HFF-Myc (cell line): ENCODE results near the gene BRAP.
"Not testable (repeated sequence)": the region's sequence is repeated elsewhere in the genome, so short reads cannot be mapped to it uniquely, and the experiment has no call there.

Source experiments
- DNase-seq: peaks from one replicate; pipeline ENCODE4 v3.0.0-alpha.2; 2011; ENCODE audit warnings: low read depth; ENCODE audit errors: extremely low read depth
- H3K4me3 ChIP-seq: replicated peaks from 2 replicates; pipeline ENCODE4 v1.5.1; 2011; ENCODE audit warnings: low read depth, mild to moderate bottlenecking, control low read depth, low read length
- TF ChIP-seq, protein P1 (sequence below): IDR thresholded peaks from 2 replicates; pipeline ENCODE4 v1.5.1; 2012; ENCODE audit warnings: mild to moderate bottlenecking, low read depth, low read length, control low read depth; ENCODE audit errors: missing control alignments

The BRAP gene

DNA sequence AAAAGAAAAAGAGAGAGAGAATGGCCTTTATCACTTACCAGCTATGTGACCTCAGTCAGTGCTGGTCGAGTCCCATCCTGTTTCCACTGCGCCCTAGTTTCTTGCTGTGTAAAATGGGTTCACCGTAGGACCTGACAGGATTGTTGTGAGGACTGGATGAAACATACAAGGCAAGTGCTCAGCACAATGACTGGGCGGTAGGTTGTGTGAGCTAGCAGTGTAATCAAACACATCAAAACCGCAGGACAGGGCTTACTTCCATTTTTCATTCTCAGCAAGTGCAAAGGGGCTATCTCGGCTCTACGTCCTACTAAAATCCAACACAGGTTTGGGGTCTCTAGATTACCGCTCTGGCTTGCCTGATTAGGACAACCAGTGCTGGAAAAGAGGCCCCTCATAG, 50.2 kb downstream of the BRAP start:
- no peak for DNase-seq
- TF ChIP-seq, protein P1, sequence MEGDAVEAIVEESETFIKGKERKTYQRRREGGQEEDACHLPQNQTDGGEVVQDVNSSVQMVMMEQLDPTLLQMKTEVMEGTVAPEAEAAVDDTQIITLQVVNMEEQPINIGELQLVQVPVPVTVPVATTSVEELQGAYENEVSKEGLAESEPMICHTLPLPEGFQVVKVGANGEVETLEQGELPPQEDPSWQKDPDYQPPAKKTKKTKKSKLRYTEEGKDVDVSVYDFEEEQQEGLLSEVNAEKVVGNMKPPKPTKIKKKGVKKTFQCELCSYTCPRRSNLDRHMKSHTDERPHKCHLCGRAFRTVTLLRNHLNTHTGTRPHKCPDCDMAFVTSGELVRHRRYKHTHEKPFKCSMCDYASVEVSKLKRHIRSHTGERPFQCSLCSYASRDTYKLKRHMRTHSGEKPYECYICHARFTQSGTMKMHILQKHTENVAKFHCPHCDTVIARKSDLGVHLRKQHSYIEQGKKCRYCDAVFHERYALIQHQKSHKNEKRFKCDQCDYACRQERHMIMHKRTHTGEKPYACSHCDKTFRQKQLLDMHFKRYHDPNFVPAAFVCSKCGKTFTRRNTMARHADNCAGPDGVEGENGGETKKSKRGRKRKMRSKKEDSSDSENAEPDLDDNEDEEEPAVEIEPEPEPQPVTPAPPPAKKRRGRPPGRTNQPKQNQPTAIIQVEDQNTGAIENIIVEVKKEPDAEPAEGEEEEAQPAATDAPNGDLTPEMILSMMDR, result no peak
- H3K4me3 ChIP-seq, result no peak overlapping the region

GRCh38 chr12:111628505-111629260, 57.1 kb downstream of the BRAP start:
- H3K4me3 ChIP-seq, result no peak overlapping the region
- no peak for DNase-seq
- TF ChIP-seq, protein P1, result no peak

GRCh38 chr12:111626230-111626629, 59.5 kb downstream of the BRAP start:
- no peak for DNase-seq
- no peak overlapping the region for H3K4me3 ChIP-seq
- TF ChIP-seq, protein P1, result no peak

- TF ChIP-seq, protein P1, result no peak
- no peak for DNase-seq
- no peak overlapping the region for H3K4me3 ChIP-seq
Observed at GRCh38 chr12:111624540-111624939, 61.2 kb downstream of the BRAP start.

DNA sequence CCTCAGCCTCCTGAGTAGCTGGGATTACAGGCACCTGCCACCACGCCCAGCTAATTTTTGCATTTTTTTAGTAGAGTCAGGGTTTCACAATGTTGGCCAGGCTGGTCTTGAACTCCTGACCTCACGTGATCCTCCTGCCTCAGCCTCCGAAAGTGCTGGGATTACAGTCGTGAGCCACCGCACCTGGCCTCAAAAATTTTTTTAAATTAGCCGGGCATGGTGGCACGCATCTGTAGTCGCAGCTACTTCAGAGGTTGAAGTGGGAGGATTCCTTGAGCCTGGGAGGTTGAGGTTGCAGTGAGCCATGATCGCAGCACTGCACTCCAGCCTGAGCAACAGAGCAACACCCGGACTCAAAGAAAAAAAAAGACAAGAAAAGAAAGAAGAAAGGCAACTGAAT, 67.9 kb downstream of the BRAP start:
- DNase-seq, result not testable (repeated sequence)

GRCh38 chr12:111616177-111616623, 69.6 kb downstream of the BRAP start:
- DNase-seq, result no peak
- no peak overlapping the region for H3K4me3 ChIP-seq
- TF ChIP-seq, protein P1, result no peak

More for the DNA sequence above, 67.9 kb downstream of the BRAP start:
- H3K4me3 ChIP-seq, result not testable (repeated sequence)

- TF ChIP-seq, protein P1, result no peak
- no peak overlapping the region for H3K4me3 ChIP-seq
- DNase-seq, result no peak
Observed at GRCh38 chr12:111607239-111607638, 78.5 kb downstream of the BRAP start.
